Stimulated activated memory B cell treated with anti-CD40 and anti-IgM and Interleukin-4, amounts not matched to agents 10 μg/mL and 1 μg/mL and 100 μg/mL, for 72 hours (primary cell): ENCODE results near the gene TCAF1.
A peak's percentile ranks its signal among the peaks of the same experiment; 100 is the strongest.
"Not testable (repeated sequence)": the region's sequence is repeated elsewhere in the genome, so short reads cannot be mapped to it uniquely, and the experiment has no call there.

Experiments
- ATAC-seq: fragments of 150-1000 bp; cut with Tn5 transposase; 2 replicates; pipeline ENCODE4 v1.10.0; 2021
- H3K27ac Mint-ChIP-seq: one replicate; pipeline ENCODE4 v1.8.0; 2022; ENCODE audit warnings: mild to moderate bottlenecking, mixed read lengths
- H3K27me3 Mint-ChIP-seq: one replicate; pipeline ENCODE4 v1.8.0; 2022; ENCODE audit warnings: mixed read lengths
- H3K36me3 Mint-ChIP-seq: one replicate; pipeline ENCODE4 v1.8.0; 2022; ENCODE audit warnings: mixed read lengths
- H3K4me1 Mint-ChIP-seq: one replicate; pipeline ENCODE4 v1.8.0; 2022; ENCODE audit warnings: mixed read lengths
- H3K4me3 Mint-ChIP-seq: one replicate; pipeline ENCODE4 v1.8.0; 2022; ENCODE audit warnings: mild to moderate bottlenecking, moderate library complexity, mixed read lengths
- H3K9me3 Mint-ChIP-seq: one replicate; pipeline ENCODE4 v1.8.0; 2022; ENCODE audit warnings: mixed read lengths

Gene TCAF1

DNA sequence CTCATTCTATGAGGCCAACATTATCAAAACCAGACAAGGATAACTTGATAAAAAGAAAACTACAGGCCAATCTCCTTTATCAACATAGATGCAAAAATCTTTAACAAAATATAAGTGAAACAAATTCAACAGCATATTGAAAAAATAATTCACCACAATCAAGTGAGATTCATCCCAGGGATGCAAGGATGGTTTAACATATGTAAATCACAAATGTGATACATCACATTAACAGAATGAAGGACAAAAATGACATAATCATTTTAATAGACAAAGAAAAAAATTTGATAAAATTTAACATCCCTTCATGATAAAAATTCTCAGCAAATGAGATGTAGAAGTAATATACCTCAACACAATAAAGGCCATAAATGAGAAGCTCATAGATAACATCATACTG, 53.8 kb downstream of the TCAF1 start:
- Mint-ChIP-seq H3K9me3 (no peaks in the 10 kb centered on the region), H3K4me1 (no peaks in the 10 kb centered on the region), H3K4me3 (no peak overlapping the region), H3K36me3 (peaks cover 7% of the 10 kb centered on the region), H3K27ac (no peak overlapping the region), H3K27me3 (no peaks in the 10 kb centered on the region)
- no peak for ATAC-seq

DNA sequence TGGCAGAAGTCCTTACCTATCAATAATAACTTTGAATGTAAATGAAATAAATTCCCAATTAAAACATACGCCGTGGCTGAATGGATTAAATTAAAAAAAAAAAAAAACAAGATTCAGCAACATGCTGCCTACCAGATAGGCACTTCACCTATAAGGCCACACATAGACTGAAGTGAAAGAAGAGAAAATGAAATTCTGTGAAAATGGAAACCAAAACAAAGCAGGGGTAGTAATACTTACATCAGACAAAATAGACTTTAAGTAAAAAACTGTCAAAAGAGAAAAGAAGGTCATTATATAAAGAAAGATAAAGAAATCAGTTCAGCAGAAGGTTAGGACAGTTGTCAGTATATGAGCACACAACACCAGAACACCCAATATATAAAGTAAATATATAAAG, 55.3 kb downstream of the TCAF1 start:
- ATAC-seq, result no peak

DNA sequence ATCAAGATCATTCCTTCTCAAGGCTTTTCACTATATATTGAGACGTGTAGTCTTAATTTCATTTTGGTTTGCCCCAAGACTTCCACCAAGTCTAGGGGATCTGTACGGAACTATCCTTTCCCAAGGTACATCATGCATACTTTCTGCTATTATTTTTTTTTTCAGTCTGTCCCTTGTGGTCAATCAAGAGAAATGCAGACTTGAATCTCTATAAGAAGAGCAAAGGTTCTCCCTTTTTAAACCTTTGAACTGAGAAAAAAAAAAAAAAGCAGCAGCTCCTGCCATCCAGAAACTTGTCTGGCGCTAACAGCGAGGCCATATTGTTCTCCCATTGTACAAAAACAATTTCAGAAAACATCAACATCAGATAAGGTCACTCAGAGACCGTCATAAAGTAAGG, 60.3 kb downstream of the TCAF1 start:
- H3K36me3 Mint-ChIP-seq, H3K9me3 Mint-ChIP-seq, H3K4me1 Mint-ChIP-seq, H3K27ac Mint-ChIP-seq, ATAC-seq, H3K27me3 Mint-ChIP-seq, H3K4me3 Mint-ChIP-seq: not testable (repeated sequence)

More for the DNA sequence above, 55.3 kb downstream of the TCAF1 start:
- H3K9me3 Mint-ChIP-seq, result no peaks in the 10 kb centered on the region
- H3K36me3 Mint-ChIP-seq, result peaks cover 7% of the 10 kb centered on the region
- no peaks in the 10 kb centered on the region for H3K27me3 Mint-ChIP-seq
- no peak overlapping the region for H3K27ac Mint-ChIP-seq
- H3K4me1 Mint-ChIP-seq, result no peaks in the 10 kb centered on the region
- no peak overlapping the region for H3K4me3 Mint-ChIP-seq

DNA sequence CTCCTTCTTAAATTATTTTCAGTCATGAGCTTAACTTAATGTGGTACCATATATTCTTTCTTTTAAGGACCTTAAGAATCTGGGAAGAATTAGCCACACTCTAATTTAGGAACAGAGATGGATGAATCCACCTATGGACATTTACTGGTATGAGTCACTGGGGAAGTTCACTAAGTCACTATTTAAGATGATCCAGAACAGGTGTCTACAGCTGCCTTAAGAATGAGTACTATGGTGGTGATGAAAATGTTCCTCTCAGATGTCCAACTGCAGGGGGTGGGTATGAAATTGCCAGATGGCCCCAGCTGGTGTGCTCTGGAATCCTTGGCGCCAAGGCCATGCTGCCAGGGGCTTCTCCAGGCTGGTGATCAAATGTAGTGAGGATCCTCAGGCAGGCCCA, 61.9 kb downstream of the TCAF1 start:
- not testable (repeated sequence) for ATAC-seq, H3K4me1 Mint-ChIP-seq, H3K4me3 Mint-ChIP-seq, H3K27me3 Mint-ChIP-seq, H3K36me3 Mint-ChIP-seq, H3K27ac Mint-ChIP-seq, H3K9me3 Mint-ChIP-seq

DNA sequence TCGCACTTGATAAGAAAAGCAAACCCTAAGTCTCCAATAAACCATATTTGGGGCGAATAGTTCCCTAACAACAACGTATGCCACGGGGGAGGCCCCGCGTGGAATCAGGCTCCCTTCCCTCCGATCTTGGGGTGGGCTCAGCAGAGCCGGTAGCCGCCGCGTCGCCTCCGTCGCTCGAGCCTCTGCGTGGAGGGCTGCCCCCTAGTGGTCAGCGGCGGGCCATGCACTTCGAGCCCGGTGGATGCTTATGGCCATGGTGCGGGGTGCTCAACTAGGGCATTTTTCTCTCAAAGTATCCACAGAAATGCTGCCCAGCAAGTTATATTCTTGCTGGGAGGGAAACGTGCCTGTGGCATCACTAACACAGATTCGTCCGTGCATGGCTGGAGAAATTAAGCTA, 64.8 kb downstream of the TCAF1 start:
- ATAC-seq, result peak; percentile 84
- not testable (repeated sequence) for H3K27me3 Mint-ChIP-seq, H3K9me3 Mint-ChIP-seq, H3K27ac Mint-ChIP-seq, H3K36me3 Mint-ChIP-seq, H3K4me1 Mint-ChIP-seq
- H3K4me3 Mint-ChIP-seq, result peak overlapping the region; percentile 57

DNA sequence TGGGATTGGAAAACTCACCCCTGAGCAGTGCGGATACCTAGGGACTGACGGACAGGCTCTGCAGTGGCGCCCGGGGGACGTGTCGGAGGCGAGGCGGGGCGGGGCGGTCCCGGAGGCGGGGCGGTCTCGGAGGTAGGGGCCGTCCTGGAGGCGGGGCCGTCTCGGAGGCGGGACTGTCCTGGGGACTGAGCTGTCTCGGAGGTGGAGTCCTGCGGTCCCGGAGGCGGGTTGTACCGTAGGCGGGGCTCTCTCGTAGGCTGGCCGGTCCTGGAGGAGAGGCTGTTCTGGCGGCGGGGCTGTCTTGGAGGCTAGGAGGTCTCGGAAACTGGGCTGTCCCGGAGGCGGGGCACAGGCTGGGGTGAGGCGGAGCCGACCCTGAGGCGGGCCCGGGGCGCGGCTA, 65.4 kb downstream of the TCAF1 start:
- Mint-ChIP-seq H3K27ac (peak overlapping the region; percentile 80), H3K4me3 (peak overlapping the region; percentile 83)
- H3K27me3 Mint-ChIP-seq, H3K9me3 Mint-ChIP-seq, H3K36me3 Mint-ChIP-seq, H3K4me1 Mint-ChIP-seq: not testable (repeated sequence)
- ATAC-seq, result peak; percentile 94

DNA sequence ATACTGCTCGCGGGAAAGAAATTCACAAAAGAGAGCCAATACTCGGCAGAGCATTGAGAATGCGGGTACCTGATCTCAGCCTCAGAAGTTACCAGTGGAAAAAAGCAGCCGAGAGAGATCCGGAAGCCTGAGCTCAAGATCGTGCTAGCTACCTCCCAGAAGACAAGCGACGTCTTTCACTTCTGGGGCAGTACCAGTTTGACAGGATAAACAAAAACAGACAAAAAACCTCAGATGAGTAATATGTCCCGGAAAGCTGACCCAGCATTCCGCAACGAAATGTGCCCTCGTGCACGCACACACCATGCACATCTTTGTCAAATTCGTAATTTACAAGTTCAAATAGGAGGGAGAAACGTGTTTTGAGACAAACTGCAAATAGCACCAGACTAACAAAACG, 65.9 kb downstream of the TCAF1 start:
- ATAC-seq, result peak; percentile 68
- peak overlapping the region; percentile 80 for H3K27ac Mint-ChIP-seq
- peak overlapping the region; percentile 83 for H3K4me3 Mint-ChIP-seq
- not testable (repeated sequence) for H3K4me1 Mint-ChIP-seq, H3K36me3 Mint-ChIP-seq, H3K27me3 Mint-ChIP-seq, H3K9me3 Mint-ChIP-seq

DNA sequence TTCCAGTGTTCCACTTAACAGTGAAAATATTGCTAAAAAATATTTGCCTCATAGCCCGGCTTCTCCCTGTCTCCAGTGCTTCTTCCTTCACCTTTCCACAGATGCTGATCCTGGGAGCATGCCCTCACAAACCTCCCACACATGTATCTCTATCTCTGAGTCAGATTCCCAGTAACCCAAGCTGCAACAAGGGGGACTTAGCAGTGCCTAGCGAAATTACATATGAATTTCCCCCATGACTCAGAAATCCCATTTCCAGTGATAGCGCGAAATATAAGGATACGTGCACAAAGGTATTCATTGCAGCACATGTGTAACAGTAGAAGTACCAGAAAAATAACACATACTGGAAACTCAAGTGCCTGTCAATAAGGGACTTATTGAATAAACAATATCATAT, 75.4 kb downstream of the TCAF1 start:
- H3K4me3 Mint-ChIP-seq, H3K36me3 Mint-ChIP-seq, H3K4me1 Mint-ChIP-seq, ATAC-seq, H3K27ac Mint-ChIP-seq, H3K9me3 Mint-ChIP-seq, H3K27me3 Mint-ChIP-seq: not testable (repeated sequence)

DNA sequence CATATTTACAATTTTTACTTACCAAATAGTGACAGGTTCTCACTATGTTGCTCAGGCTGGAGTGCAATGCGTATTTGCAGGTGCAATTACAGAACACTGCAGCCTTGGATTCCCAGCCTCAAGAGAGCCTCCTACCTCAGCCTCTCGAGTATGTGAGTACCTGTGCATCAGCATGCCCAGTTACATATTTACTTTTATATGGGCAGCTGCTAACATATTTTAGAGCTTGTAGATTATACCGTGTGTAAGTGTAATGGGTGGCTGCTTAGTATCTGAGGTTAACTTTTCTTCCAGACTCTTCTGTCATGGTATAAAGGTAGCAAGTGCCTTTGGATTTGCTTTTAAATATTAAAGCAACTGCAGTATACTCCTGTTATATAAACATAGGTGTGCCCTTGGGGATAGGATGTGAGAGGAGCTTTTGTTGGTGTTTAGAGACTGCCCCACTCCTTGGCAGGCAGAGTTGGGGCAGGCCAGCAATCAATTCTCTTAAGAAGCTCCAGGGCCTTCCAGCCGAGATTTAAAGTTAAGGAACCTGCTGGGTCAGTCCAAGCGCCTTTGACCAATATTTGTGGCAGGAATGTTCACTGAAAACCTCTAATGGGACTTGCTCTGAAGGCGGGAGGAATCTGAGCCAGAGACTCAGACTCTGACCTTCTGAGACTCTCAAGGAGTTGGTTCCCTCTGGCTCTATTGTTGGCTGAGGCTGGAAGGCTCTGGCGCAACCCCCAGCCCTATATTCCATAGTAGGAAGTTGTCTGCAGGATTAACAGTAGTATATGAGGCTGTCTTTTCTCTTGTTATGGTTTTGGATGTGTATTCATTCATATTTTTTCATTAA, 77.5 kb downstream of the TCAF1 start:
- H3K36me3 Mint-ChIP-seq, H3K9me3 Mint-ChIP-seq, ATAC-seq: not testable (repeated sequence)

DNA sequence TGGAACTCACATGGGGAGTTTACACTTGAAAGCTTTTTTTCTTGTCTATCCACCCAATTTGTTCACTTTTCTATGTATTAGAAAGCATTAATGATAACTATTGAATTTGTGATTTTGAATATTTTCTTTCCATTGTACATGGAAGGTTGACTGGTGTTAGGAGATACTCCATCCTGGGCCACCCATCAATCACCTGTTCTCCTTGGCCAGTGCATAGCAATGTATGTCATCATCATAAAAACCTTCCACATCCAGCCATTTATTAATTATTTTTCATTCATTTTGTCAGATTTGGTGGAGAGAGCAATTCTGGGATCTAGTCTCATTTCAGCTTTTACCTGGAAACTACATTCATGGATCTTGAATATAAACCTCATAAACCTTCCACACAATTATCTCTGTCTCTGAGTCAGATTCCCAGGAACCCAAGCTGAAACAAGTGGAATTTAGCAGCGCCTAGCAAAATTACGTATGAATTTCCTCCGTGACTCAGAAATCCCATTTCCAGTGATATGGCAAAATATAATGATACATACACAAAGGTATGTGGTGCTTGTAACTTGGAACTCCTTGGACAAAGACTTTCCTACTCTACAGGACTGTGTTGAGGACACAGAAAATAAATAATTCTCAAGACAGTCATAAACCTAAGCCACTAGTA, 78.2 kb downstream of the TCAF1 start:
- H3K4me1 Mint-ChIP-seq, H3K36me3 Mint-ChIP-seq, H3K4me3 Mint-ChIP-seq, H3K27me3 Mint-ChIP-seq, H3K27ac Mint-ChIP-seq, H3K9me3 Mint-ChIP-seq, ATAC-seq: not testable (repeated sequence)

More for the DNA sequence above, 77.5 kb downstream of the TCAF1 start:
- not testable (repeated sequence) for H3K27me3 Mint-ChIP-seq, H3K4me1 Mint-ChIP-seq, H3K27ac Mint-ChIP-seq, H3K4me3 Mint-ChIP-seq

DNA sequence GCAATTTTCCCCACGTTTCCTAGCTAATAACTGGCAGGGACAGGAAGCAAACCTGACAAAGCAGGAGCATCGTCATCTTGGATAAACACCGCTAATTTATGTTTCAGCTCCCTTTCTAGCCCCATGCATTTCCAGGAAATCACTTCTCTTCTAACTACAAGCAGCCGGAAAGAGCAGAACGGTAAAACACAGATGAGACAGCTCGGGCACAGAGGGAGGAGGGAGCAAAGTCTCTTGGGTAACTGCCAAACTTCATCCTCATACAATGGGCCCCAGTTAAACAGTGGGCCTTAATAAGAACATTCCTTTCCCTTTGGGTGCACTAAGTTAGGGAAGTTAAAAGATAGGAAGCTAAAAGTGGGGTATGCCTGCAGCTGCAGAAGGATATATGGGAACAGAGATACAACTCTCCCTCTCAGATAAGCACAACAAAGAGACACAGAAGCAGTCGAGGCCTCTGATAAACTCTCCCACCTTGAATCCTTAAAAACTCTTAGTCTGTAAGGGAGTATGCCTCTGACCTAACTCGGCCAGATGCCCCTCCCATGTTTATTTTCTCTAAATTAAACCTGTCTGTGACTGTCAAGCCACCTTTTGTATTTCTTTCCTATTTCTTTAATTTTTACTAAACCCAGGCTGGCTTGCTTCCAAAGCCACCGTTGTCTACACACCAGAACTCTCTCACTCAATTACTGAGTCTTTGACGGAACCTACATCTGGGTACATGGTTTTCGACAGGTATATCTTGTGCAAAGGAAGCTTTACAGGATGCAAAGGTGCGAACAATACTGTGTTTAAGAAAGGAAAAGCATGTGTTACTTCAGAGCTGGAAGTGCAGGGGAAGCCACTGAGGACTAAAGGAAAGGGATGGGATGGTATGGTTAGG, 80.3 kb downstream of the TCAF1 start:
- not testable (repeated sequence) for H3K27me3 Mint-ChIP-seq, H3K36me3 Mint-ChIP-seq, H3K27ac Mint-ChIP-seq, ATAC-seq, H3K4me3 Mint-ChIP-seq, H3K9me3 Mint-ChIP-seq, H3K4me1 Mint-ChIP-seq

DNA sequence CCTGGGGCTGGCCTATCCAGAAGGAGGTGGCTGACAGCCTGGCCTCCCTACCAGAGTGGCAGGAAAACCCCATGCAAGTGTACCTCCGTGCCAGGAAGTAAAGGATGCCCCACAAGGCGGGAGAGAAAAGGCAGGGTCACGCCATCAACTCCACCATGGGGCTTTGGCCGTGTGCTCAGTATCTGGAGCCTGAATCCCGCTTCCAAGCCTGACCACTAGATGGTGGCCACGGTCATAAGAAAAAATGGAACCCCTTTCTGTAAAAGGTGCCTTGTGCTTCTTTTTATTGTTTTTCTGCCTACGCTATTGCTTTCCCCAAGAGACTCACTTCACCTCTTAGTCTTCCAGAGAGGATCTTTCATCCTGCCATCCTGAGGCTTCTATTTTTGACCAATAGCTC, 84.1 kb downstream of the TCAF1 start:
- H3K27me3 Mint-ChIP-seq, H3K4me1 Mint-ChIP-seq, H3K9me3 Mint-ChIP-seq, H3K27ac Mint-ChIP-seq, H3K4me3 Mint-ChIP-seq, H3K36me3 Mint-ChIP-seq: not testable (repeated sequence)
- peak; percentile 39 for ATAC-seq

DNA sequence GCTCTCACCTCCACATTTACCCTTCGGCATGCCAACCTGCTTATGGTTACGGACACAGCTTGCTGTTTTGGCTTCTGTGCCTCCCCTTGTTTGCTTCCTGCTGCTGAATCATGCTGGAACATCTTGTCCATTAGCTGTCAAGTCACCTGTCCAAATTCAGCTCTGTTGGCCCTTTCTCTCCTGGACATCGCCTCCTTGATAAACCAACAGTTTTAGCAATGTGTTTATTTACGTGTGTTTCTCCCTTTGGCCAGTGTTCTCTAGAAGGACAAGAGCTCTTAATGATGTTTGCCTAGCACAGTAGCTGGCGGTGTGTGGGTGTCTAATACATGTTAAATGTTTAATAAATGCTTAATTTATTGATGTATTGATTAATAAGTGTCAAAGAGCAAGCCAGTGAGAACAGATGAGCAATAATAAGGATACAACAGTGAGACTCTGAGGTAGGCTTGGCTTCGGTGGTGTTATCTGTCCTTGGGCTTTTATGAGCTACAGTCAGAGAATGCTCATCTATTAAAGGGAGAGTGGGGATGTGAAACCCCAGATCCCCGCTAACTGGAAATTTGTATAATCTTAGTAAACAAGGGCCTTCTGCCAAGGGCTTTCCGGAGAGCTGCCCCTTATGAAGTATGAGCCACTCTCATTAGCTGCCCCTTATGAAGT, 85.4 kb downstream of the TCAF1 start:
- H3K4me3 Mint-ChIP-seq, H3K4me1 Mint-ChIP-seq, H3K27me3 Mint-ChIP-seq, H3K36me3 Mint-ChIP-seq, H3K27ac Mint-ChIP-seq, H3K9me3 Mint-ChIP-seq, ATAC-seq: not testable (repeated sequence)

DNA sequence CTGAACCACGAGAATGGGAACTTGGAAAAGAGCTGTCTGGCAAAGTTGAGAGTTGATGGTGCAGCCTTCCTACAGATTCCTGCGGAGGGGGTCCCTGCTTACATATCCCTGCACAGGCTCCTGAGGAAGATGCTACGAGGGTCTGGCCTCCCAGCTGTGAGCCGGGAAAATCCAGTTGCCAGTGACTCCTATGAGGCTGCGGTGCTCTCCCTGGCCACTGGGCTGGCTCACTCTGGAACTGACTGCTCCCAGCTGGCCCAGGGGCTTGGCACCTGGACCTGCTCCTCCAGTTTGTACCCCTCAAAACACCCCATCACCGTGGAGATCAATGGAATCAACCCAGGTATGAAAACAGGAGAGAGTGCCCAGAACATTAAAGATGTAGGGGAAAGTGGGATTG, 91.3 kb downstream of the TCAF1 start:
- ATAC-seq, H3K4me1 Mint-ChIP-seq, H3K27ac Mint-ChIP-seq, H3K4me3 Mint-ChIP-seq, H3K9me3 Mint-ChIP-seq, H3K36me3 Mint-ChIP-seq, H3K27me3 Mint-ChIP-seq: not testable (repeated sequence)

DNA sequence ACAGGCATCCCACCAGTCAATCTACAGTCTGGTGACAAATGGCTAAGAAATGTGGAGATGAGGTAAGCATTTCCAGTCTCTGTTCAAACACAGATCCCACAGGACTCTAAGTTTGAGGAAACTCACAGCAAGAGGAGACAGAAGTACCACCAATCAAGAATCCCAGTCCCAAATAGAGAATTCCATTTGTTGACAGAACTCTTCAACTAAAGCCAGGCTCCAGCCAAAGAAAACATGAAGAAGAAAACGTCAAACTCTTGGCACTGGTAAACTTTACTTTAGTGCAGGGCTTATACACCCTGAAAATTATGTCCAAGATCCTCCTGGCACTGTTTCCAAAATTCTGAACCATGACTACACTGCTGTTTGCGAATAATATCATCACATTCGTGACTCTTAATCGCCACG, 95.3 kb downstream of the TCAF1 start:
- not testable (repeated sequence) for H3K4me3 Mint-ChIP-seq, H3K27ac Mint-ChIP-seq, H3K9me3 Mint-ChIP-seq, H3K4me1 Mint-ChIP-seq, H3K27me3 Mint-ChIP-seq, ATAC-seq, H3K36me3 Mint-ChIP-seq
